HG03159 (cell line): ENCODE results near the gene MT1X.
"Not testable (repeated sequence)": the region's sequence is repeated elsewhere in the genome, so short reads cannot be mapped to it uniquely, and the experiment has no call there.

ENCODE experiments used
- ATAC-seq: cut with Tn5 transposase; IDR thresholded peaks from one replicate; pipeline ENCODE4 v1.9.1; 2021; ENCODE audit warnings: mild to moderate bottlenecking, moderate library complexity; ENCODE audit not compliant: unreplicated experiment

The MT1X gene

GRCh38 chr16:56708525-56709442 is 26.5 kb downstream of the MT1X start:
- no peak for ATAC-seq

DNA sequence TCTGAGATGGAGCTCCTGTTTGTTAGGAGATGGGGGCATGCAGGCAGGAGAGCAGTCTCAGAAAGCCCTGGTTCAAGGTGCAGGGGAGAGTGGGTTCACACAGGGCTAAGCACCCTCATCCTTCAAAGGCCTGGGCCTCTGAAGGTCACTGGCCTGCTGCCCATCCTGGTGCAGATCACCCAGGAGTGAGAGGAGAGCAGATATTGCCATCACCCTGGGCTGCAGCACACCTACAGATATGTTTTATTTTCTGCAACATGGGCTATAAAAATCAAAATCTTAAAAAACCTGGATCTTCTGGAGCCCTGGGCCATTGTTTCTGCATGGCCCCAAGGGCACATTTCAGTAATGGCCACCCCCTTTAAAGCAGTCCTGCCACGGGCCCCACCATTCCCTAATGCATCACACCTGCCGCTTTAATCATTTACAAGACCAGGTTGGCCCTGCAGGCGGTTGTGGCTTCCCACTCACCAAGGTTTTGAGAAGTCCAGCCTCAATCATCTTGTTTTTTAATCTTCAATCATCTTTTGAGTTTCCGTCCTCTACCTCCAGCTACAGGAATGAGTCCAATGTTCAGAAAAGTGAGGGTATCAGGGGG is 27.3 kb downstream of the MT1X start:
- no peak for ATAC-seq

GRCh38 chr16:56710181-56710737 is 28.0 kb downstream of the MT1X start:
- no peak for ATAC-seq

DNA sequence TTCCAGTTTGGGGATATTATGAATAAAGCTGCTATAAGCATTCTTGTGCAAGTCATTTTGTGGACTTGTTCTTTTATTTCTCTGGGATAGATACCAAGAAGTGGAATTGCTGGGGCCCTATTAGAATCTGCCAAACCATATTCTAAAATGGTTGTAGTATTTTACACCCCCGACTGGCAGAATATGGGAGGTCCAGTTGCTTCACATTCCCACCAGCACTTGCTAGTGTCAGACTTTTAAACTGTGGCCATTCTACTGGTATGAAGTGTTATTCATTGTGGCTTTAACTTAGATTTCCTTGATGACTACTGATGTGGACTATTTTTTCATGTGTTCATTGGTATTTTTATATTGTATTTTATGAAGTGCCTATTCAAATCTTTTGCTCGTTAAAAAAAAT is 29.6 kb downstream of the MT1X start:
- no peak for ATAC-seq

GRCh38 chr16:56713794-56714193 is 31.5 kb downstream of the MT1X start:
- no peak for ATAC-seq

- no peak for ATAC-seq
Measured at GRCh38 chr16:56715126-56715525, 32.9 kb downstream of the MT1X start.

DNA sequence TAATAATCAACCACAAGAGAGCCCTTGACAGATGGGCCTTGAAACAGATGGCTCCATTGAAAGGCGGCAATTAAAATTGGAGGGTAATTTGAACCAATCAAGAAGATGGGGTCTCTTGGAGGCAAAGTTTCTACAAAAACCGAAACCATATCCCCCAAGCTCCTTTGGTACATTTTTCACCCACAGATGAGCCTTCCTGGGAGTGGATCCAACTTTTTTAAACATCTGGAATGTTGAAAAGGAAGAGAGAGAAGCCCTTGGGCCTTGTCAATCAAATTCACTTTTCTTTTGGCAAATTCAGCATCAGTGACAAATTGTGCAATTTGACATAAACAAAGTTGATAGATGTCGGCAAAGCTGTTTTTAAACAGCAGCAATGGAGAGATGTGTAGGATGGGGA is 34.5 kb downstream of the MT1X start:
- ATAC-seq = no peak

GRCh38 chr16:56717532-56717931 is 35.3 kb downstream of the MT1X start:
- not testable (repeated sequence) for ATAC-seq

GRCh38 chr16:56722200-56722842 is 40.1 kb downstream of the MT1X start:
- ATAC-seq = no peak

DNA sequence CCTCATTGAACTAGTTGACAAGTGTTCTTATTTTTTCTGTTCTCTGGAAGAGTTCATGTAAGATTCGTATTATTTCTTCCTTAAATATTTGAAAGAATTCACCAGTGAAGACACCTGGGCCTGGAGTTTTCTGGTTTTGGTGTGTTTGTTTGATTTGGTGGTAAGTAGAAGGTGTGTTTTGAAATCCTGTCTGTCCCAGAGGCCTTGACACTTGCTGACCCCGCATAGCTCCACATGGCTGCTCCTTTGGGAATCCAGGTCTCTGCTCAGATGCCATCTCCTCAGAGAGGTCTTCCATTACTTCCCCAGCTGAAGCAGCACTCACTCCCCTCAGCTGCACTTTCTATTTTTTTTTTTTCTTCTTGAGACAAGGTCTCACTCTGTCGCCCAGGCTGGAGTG is 41.9 kb downstream of the MT1X start:
- no peak for ATAC-seq

DNA sequence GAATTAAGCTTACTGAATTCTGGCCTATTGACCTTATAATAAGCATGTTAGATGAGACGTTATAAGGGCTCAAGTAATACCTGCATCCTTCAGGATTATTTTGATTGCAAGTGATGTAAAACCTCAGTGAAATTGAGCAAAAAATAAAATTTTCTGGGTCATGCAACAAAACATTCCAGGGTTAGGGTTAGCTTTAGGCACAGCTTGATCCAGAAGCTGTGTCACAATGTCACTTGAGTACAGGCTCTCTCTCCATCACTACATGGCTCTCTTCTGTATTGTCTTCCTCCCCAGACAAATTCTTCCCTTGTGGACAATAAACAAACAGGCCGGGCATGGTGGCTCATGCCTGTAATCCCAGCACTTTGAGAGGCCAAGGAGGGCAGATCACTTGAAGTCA is 44.0 kb downstream of the MT1X start:
- ATAC-seq = no peak

- ATAC-seq = no peak
Measured at GRCh38 chr16:56726926-56727325, 44.7 kb downstream of the MT1X start.

DNA sequence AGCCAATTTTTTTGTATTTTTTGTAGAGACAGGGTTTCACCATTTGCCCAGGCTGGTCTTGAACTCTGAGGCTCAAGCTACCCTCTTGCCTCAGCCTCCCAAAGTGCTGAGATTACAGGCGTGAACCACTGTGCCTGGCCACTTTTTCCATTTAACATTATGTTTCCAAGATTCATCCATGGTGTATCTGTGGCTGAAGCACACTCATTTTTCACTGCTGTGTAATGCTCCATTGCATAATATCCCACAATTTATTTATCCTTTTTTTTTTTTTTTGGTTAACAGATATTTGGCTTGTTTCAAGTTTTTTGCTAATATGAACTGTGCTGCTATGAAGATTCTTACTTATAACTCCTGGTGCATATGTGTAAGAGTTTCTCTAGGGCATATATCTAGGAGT is 45.8 kb downstream of the MT1X start:
- no peak for ATAC-seq

DNA sequence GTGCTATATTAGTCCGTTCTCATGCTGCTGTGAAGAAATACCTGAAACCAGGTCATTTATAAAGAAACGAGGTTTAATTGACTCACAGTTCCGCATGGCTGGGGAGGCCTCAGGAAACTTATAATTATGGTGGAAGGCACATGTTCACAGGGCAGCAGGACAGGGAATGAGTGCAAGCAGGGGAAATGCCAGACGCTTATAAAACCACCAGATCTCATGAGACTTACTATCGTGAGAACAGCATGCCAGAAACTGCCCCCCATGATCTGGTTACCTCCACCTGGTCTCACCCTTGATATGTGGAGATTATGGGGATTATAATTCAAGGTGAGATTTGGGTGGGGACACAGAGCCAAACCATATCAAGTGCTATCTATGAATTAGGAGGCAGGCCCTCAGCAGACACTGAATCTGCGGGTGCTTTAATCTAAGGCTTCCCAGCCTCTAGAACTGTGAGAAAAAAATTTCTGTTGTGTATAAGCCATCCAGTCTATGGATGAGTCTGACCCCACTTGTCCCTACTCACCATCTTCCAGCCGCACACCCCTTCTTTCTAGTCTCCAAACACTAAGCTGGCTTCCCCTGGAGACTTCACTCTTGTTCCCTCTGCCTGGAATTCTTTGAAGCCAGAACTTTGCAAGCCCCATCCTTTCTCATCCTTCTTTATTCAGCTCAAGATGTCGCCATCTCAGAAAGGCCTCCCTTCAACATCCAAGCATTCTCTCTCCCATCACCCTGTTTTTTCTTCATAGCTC is 46.9 kb downstream of the MT1X start:
- ATAC-seq = no peak

DNA sequence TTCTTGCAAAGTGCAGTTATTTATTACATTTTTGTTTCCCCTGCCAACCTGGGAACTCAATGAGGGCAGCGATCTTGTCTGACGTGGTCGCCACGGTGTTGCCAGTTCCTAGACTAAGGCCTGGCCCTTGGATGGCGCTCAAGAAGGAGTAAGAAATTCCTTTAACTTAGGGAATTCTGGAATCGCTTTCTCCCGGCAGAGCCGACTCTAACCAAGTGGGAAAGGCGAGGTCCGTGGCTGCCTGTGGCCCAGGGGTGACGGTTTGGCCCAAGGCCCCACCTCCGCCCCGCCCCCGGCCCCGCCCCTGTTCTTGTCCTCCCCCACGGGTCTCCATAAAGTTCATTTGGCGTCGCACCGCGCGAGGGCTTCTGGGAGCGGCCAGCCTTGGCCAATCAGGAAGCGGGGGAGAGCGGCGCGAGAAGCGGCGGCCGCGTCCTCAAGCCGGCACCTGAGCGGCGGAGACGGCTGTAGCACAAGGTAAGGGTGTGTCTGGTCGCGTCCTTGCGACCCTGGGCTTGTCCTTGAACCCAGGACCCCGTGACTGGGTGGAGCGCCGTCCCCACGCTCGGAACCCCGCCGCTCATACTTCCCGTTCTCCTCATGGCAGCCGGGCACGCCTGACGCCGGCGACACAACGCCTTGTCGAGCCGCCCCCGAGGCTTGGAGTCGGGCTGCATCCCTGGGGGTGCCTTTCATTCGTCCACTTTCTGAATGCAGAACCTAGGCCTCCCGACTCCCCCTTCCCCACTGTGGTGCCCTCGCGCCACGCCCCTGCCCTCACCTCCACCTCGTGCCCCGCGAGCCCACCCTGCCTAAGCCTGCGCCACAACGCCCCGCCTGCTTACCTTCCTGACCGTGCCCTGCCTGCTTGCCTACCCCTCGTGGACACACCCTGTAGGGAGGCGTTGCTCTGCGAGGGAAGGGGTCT is 47.7 kb downstream of the MT1X start, which contains the start of gene NUP93:
Gene NUP93, plus strand, starts transcription at position 395 of the 928 bp plus-strand sequence. CDS start 18,119 bp downstream, outside the sequence.
- ATAC-seq = peak; percentile 82

GRCh38 chr16:56732366-56732765 is 50.1 kb downstream of the MT1X start:
- ATAC-seq = peak; percentile 45

DNA sequence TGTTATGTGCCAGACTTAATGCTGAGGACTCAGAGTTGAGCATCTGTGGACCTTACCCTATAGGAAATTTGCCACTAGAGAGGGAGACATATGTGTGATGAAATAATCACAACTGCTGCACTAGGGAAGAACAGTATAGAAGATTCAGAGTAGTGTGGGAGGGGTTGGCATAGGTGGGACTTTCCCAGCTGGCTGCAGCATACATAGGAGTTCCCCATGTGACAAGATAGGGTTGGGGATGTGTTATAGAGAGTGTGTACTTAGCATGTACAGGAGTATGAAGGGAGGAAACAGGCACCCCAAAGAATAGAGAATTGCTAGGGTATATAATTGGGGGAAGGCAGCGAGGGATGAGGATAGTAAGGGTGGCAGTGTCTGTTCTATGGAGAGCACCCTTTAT is 50.6 kb downstream of the MT1X start:
- ATAC-seq = no peak
